ENCODE measurements around the gene ZNF674. TPM values are rescaled to one million over a fixed set of nuclear protein-coding genes. Genes with fewer than 3 reads are reported as not detected.

ZNF674 gene
- total and polyA plus RNA-seq, 2 donors (not counting 1 experiment from before 2014, with no cell fraction given): 0.84 to 2.3 TPM

Small RNA genes within 50 kb of the gene (small RNA-seq; reads per million reads assigned to genes)
- gene RF00017 (ENCODE audit: insufficient read length, low read depth, low replicate concordance) (not detected), gene RNU6-50P (ENCODE audit: insufficient read length, low read depth, low replicate concordance) (not detected)

Other genes starting within 250 kb of the ZNF674 start
- 2.6 and 2.7 TPM in 2 replicates for gene CHST7, start 28.3 kb upstream of the ZNF674 start, total RNA-seq
- 1.2 and 1.3 TPM in 2 replicates for gene CHST7, start 28.3 kb upstream of the ZNF674 start, polyA plus RNA-seq
- 51.1 and 53.2 TPM in 2 replicates for gene SLC9A7, start 213.7 kb upstream of the ZNF674 start, total RNA-seq
- gene SLC9A7, start 213.7 kb upstream of the ZNF674 start, polyA plus RNA-seq: 24.9 and 36.1 TPM in 2 replicates